H1 (cell line): Measurements from ENCODE around the gene PPP2R3B.

Source experiments
- BRCA1 ChIP-seq: IDR thresholded peaks from 2 replicates; pipeline ENCODE4 v1.6.1; 2012; ENCODE audit warnings: low read depth, low read length, improper control_type of control experiment
- CBX8 ChIP-seq: fragments of 300-800, 300-1000 bp; sonication (generic); IDR thresholded peaks from 2 replicates; pipeline ENCODE4 v1.7.1; 2016; ENCODE audit warnings: low read depth, low read length, borderline replicate concordance
- CEBPB ChIP-seq: IDR thresholded peaks from 2 replicates; pipeline ENCODE4 v1.6.1; 2012; ENCODE audit warnings: low read depth, low read length
- EP300 ChIP-seq, 2 experiments: IDR thresholded peaks; 1 replicate in 1 of 2; 2 replicates in 1 of 2; pipeline ENCODE4 v1.6.1; 2011 to 2012; ENCODE audit warnings: low read depth in 2 of 2, low read length in 2 of 2, mild to moderate bottlenecking in 2 of 2, borderline replicate concordance in 1 of 2, inconsistent platforms in 1 of 2, moderate library complexity in 1 of 2
- EZH2 ChIP-seq: fragments of 200-600 bp; sonication (generic); IDR thresholded peaks from 2 replicates; pipeline ENCODE4 v1.7.1; 2012; ENCODE audit warnings: low read depth, mild to moderate bottlenecking, moderate library complexity, low read length, inconsistent platforms; ENCODE audit not compliant: severe bottlenecking
- JUN ChIP-seq: IDR thresholded peaks from 2 replicates; pipeline ENCODE4 v1.6.1; 2011; ENCODE audit warnings: low read depth, mild to moderate bottlenecking, improper control_type of control experiment, low read length
- KDM1A ChIP-seq: fragments of 200-600, 300-600 bp; sonication (generic); IDR thresholded peaks from 2 replicates; pipeline ENCODE4 v1.7.1; 2016; ENCODE audit warnings: mild to moderate bottlenecking, low read length, borderline replicate concordance
- MAFK ChIP-seq: IDR thresholded peaks from 2 replicates; pipeline ENCODE4 v1.6.1; 2012; ENCODE audit warnings: low read depth, mild to moderate bottlenecking, improper control_type of control experiment, low read length
- POLR2AphosphoS5 ChIP-seq: IDR thresholded peaks from 2 replicates; pipeline ENCODE4 v1.6.1; 2011; ENCODE audit warnings: low read depth, low read length
- SIN3A ChIP-seq, 2 experiments: IDR thresholded peaks in 1 of 2; conservative IDR thresholded peaks in 1 of 2; 2 replicates each; pipeline ENCODE4 v1.6.1; 2011 to 2012; ENCODE audit warnings: low read length in 2 of 2, improper control_type of control experiment in 1 of 2, low read depth in 1 of 2, mild to moderate bottlenecking in 1 of 2
- TAF1 ChIP-seq: IDR thresholded peaks from 2 replicates; pipeline ENCODE4 v1.6.1; 2011; ENCODE audit warnings: mild to moderate bottlenecking, low read depth, low read length
- TF ChIP-seq, protein P1 (sequence below), 3 experiments: IDR thresholded peaks; 1 replicate in 2 of 3; 2 replicates in 1 of 3; pipeline versions ENCODE4 v1.5.1 to v1.6.1; 2011; ENCODE audit warnings: low read length in 3 of 3, mild to moderate bottlenecking in 3 of 3, inconsistent platforms in 2 of 3, low read depth in 1 of 3, moderate library complexity in 1 of 3; ENCODE audit not compliant: insufficient read depth in 1 of 3; ENCODE audit errors: control extremely low read depth in 1 of 3
- TF ChIP-seq, protein P2 (sequence below): IDR thresholded peaks from 2 replicates; pipeline ENCODE4 v1.6.1; 2012; ENCODE audit warnings: inconsistent platforms

DNA sequence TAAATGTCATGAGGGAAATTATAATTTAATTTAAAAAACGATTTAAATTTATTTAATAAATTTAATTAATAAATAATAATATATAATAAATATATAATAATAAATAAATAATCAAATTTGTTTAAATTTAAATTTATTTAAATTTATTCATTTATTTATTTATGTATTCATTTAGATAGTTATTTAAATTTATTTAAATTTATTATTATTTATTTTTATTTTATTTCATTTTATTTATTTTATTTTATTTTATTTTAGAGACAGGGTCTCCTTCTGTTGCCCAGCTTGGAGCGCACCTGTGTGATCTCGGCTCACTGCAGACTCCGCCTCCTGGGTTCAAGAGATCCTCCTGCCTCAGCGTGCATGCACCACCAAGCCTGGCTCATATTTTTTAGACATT lies 18.4 kb upstream of the PPP2R3B start:
- TF ChIP-seq JUN (no peak), CBX8 (no peak), EP300 (IDR thresholded peaks at IDR 0.05; ENCODE audit: borderline replicate concordance in 1 of 2, low read depth in 2 of 2, low read length in 2 of 2) (no peak), EZH2 (no peak), CEBPB (no peak), BRCA1 (no peak), TAF1 (no peak), POLR2AphosphoS5 (no peak), KDM1A (no peak), SIN3A (conservative IDR thresholded peaks at IDR 0.05 in 1 of 2, IDR thresholded peaks at IDR 0.05 in 1 of 2; ENCODE audit: low read depth in 1 of 2, low read length in 2 of 2) (no peak), MAFK (no peak)
- TF ChIP-seq, protein P1, sequence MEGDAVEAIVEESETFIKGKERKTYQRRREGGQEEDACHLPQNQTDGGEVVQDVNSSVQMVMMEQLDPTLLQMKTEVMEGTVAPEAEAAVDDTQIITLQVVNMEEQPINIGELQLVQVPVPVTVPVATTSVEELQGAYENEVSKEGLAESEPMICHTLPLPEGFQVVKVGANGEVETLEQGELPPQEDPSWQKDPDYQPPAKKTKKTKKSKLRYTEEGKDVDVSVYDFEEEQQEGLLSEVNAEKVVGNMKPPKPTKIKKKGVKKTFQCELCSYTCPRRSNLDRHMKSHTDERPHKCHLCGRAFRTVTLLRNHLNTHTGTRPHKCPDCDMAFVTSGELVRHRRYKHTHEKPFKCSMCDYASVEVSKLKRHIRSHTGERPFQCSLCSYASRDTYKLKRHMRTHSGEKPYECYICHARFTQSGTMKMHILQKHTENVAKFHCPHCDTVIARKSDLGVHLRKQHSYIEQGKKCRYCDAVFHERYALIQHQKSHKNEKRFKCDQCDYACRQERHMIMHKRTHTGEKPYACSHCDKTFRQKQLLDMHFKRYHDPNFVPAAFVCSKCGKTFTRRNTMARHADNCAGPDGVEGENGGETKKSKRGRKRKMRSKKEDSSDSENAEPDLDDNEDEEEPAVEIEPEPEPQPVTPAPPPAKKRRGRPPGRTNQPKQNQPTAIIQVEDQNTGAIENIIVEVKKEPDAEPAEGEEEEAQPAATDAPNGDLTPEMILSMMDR (IDR thresholded peaks at IDR 0.05; ENCODE audit: control extremely low read depth in 1 of 3, insufficient read depth in 1 of 3, low read depth in 1 of 3, low read length in 3 of 3): no peak
- TF ChIP-seq, protein P2, sequence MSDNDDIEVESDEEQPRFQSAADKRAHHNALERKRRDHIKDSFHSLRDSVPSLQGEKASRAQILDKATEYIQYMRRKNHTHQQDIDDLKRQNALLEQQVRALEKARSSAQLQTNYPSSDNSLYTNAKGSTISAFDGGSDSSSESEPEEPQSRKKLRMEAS: no peak
